NCI-H2171 (cell line): ENCODE results near the gene CIB1.

Experiments
- DNase-seq: peaks from one replicate; lab custom pipeline; 2025; lab: John Stamatoyannopoulos, UW

CIB1 gene

DNA sequence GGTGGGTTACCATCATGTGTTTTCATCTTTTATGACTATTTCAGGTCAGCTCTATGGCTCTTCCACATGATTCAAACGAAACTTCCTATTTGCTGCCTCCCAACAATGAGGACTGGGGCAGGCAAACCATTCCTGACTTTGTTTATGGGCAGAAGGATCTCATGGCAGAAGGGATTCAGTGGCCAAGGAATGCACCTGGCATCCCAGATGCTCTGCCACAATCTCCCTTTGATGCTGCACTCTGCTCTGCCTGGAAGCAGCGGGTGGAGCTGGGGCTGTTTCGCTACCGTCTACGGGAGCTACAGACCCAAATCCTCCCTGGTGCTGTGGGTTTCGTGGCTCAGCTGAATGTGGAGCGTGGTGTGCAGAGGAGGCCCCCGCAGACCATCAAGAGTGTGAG, 7.1 kb upstream of the CIB1 start:
- DNase-seq: peak; percentile 31

- DNase-seq: no peak
Measured at GRCh38 chr15:90239371-90239770, 5.6 kb upstream of the CIB1 start.

DNA sequence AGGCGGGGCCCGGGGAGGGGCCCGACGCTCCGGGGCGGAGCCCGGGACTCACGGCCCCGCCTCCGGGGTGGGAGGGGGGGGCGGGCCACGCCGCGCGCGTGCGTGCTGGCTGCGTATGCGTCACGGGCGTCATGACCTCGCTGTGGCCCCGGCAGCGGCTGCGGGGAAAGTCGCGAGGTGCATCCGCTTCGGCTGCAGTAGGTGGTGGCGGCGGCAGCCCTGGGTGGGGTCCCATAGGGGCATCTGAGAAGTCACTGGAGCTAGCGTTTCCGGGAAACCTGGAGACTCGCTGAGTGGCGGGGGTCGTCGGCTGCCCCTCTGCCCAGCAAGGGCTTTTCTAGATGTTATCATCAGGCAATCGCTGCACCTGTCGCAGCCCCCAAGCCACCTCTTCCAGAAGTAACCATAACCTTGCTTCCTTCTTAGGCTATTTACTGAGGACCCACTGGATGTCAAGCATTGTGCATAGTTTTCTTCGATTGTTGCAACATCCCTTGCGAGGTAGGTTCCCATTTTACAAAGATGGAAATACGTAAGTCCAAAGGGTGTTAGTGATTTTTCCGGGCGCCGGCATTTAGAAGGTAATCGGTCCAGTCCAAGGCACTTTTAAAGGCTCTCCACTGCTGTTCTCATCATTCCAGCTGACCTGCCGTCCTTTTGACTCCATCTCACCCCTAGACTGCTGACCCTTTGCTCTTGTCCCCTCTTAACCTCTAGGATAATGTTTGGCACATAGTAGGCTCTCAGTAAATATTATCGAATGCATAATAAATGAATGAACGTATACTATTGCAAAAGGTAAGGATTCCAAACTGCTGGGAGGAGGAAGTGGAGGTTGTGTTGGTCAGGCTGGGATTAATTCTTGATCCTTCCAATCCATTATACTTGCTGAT, 601 bp upstream of the CIB1 start, which contains the start of gene GDPGP1:
TSS of gene GDPGP1 (plus strand) at position 114 of the 893 bp plus-strand sequence. CDS start 6,700 bp downstream, outside the sequence.
- peak; percentile 90 for DNase-seq

DNA sequence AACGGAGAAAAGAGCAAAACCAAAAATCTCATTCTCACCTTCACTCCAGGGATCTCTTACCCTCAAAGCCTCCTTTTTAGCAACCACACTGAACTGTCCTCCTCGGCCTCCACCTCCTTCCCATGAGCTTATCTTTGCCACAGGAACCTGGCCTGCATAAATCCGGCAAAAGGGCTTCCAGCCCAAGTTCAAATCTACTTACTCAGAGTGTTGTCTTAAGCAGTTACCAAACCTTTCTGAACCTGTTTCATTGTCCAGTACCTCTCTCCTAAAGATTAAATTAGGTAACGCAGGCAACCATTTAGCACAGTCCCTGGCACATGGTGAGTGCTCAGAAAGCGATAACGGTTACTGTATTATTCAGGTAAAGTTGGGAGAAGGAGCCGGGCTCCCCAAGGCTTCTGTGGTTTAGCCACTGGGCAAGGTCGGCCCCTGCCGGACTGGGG, 777 bp downstream of the CIB1 start:
- DNase-seq: no peak

GRCh38 chr15:90232196-90232595, 1.5 kb downstream of the CIB1 start:
- DNase-seq: no peak

DNA sequence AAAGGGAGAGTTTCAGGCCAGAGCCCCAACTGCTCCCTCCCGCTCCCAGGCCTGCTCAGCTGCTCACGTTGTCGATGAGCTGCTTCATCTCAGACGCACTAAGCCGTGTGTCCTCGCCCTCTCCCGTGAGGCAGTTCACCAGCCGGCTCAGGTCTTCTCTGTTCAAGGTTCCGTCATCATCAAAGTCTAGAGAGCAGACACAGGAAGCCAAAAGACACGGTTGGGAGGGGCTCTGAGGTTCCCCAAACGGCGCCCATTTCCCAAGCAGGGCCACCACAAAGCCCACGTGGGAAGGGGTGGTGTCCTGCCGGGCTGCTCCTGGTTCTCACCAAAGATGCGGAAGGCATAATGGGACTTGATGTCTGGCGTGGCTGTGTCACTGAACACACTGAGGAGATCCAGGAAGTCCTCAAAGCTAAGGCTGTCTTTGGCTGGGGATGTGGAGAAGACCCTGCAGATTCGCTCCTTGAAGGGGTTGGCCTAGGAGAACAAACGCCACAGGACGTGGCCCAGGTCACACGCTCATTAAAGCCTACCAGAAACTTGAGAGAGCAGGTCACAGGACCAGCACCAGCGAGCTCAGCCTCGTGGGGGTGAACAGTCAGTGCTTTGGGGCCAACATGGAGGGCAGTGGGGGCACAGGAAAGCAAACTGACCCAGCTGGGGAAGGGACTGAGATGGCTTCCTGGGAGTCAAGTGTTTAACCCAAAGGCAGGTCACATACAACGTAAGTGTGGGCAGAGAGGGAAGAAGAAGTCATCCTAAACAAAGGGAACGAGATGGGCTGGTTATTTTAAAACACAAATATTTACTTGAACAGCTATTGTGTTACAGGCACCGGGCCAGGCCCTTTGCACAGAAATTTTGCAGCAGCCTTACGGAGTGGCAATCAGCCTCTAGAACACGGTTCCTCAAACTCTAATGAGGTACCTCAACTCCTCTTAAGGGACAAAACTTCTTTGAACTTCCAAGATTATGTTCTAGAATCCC, 2.4 kb downstream of the CIB1 start:
- DNase-seq: no peak

DNA sequence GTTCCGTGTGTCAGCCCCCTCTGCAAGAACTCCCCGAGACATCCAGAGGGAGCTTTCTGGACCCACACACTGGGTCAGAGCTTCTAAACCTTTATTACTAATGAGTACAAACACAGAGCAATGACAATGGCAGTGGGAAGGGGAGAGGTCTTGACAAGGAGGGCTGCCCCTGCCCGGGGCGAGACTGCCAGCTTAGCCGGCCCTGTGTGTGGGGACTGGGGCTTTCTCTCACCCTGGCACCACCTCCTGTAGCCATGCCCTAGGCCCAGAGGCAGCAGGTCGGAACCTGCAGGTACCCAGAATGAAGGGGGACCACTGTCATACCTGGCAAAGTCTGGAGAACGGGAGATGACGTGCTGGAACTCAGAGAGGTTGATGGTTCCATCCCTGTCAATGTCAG, 3.1 kb downstream of the CIB1 start:
- DNase-seq: no peak

DNA sequence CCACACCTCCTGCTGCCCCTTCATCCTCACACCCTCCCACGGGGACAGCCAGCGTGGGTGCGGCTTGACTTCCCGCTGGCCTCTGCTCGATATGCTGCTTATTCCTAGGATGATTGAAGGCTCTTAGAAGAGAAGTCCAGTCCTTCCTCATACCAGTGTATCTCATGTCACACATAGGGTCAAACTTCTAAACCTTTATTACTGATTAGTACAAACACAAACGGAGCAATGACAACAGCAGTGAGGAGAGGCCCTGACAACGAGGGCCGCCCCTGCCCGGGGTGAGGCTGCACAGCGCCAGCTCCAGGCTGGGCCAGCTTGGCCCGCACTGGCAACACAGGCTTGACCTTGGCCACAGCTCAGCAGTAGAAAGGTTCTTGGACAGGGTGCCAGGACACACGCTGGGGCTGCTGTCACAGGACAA, 3.7 kb downstream of the CIB1 start:
- no peak for DNase-seq

DNA sequence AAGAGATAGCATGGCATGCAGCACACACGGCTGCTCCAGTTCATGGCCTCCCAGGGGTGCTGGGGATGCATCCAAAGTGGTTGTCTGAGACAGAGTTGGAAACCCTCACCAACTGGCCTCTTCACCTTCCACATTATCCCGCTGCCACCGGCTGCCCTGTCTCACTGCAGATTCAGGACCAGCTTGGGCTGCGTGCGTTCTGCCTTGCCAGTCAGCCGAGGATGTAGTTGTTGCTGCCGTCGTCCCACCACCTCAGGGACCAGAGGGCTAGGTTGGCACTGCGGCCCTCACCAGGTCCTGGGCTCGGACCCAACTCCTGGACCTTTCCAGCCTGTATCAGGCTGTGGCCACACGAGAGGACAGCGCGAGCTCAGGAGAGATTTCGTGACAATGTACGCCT, 4.8 kb downstream of the CIB1 start:
- DNase-seq: no peak

GRCh38 chr15:90227816-90228772, 5.6 kb downstream of the CIB1 start:
- no peak for DNase-seq

GRCh38 chr15:90227336-90227735, 6.4 kb downstream of the CIB1 start:
- no peak for DNase-seq

- DNase-seq: no peak
Measured at GRCh38 chr15:90225504-90226234, 8.1 kb downstream of the CIB1 start.

DNA sequence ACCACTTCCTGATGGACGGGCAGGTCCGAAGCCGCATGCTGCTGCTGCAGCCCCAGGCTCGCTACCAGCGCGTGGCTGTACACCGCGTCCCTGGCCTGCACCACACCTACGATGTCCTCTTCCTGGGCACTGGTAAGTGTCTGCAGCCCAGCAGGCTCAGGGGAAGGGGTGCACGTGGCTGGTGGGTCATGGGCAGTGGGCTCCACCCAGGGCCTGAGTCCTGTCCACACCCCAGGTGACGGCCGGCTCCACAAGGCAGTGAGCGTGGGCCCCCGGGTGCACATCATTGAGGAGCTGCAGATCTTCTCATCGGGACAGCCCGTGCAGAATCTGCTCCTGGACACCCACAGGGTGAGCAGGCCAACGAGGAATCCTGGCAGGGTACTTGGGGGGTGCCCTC, 8.7 kb downstream of the CIB1 start:
- DNase-seq: no peak

DNA sequence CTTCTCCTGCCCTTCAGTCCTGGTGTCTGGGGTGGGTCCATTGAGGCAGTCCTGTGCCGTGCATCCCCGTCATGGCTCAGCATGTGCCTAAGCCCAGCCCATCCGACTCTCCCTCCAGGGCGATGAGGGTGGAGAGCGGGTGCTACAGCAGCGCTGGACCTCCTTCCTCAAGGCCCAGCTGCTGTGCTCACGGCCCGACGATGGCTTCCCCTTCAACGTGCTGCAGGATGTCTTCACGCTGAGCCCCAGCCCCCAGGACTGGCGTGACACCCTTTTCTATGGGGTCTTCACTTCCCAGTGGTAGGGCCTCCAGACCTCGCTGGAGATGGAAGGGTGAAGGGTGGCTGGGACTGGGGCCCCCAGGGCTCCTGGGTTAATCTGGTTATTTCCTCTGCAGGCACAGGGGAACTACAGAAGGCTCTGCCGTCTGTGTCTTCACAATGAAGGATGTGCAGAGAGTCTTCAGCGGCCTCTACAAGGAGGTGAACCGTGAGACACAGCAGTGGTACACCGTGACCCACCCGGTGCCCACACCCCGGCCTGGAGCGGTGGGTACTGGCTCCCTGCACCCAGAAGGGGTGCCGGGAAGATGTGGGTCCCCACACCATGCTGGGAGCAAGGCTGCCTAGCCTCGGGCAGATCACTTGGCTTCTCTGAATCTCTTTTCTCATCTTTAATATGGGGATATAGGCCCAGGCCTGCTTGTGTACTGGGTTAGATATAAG, 10.1 kb downstream of the CIB1 start:
- DNase-seq: no peak

DNA sequence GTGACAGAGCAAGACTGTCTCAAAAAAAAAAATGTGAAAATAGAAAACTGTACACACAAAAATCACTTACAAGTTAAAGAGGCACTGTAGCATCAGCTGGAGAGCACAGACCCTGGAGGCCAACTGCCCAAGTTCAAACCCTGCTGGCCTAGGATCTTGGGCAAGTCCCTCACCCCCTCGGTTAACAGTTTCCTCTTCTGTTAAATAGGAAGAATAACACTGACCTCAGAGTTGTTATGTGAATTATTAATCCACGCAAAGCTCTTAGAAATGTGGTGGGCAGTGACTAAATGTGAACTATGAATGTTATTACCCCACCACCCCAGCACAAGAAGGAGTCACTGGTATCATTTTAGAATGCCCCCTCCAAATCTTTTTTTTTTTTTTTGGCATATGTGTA, 11.2 kb downstream of the CIB1 start:
- DNase-seq: no peak

- peak; percentile 36 for DNase-seq
Measured at GRCh38 chr15:90221246-90221900, 12.4 kb downstream of the CIB1 start.

- no peak for DNase-seq
Measured at GRCh38 chr15:90219421-90220141, 14.2 kb downstream of the CIB1 start.

DNA sequence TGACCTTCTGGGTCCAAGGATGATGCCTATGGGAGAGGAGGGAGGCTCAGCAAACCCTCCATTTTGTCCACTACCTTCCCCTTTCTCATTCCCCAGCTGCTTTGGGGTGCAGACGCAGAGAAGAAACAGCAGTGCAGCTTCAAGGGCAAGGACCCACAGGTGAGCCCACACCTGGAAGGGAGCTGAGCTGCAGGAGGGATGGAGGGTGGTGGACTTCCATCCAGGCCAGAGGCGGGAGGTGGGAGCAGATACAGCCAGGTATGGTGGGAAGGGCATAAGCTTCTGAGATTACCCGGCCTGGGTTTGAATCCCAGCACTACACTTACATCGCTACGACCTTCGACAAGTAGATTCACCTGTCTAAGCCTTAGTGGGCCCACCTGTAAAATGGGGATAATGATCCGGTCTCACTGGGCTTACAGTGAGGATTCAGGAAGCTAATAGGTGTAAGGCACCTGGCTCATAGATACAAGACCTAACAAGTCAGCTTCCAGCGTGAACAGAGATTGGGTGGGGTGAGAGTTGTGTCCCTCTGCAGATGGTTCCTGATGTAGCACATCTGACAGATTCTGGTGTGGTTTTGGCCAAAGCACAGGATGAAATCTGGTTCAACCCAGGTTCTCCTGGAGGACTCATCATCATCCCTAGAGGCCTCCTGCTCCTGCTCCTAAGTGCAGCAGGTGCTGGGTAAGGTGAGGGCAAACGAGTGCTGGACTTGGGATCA, 15.9 kb downstream of the CIB1 start:
- no peak for DNase-seq
